Gastrocnemius medialis (tissue), 4 donors: ENCODE measurements around the gene CUX1. TPM values are rescaled to one million over a fixed set of nuclear protein-coding genes. Genes with fewer than 3 reads are reported as not detected.

Source experiments
- ATAC-seq, 2 donors: fragments of 150-250 bp; one replicate each; pipeline ENCODE4 v1.9.1; 2016
- DNase-seq, 2 donors: peaks; one replicate each; pipeline ENCODE4 v3.0.0-alpha.2; 2019
- H3K27ac ChIP-seq, 4 donors: fragments of 200-600 bp; sonication (generic); 1 replicate in 1 of 4; 2 replicates in 3 of 4; pipeline ENCODE4 v1.5.1; 2016 to 2018; ENCODE audit warnings: mild to moderate bottlenecking in 2 of 4, moderate library complexity in 1 of 4
- H3K27me3 ChIP-seq, 3 donors: fragments of 200-600 bp; sonication (generic) in 2 of 3; 1 replicate in 1 of 3; 2 replicates in 2 of 3; pipeline versions ENCODE4 v1.5.1 to v1.6.0; 2016 to 2019; ENCODE audit warnings: mild to moderate bottlenecking in 1 of 3, moderate library complexity in 1 of 3
- H3K36me3 ChIP-seq, 2 donors: fragments of 200-600 bp; sonication (generic) in 1 of 2; one replicate each; pipeline ENCODE4 v1.5.1; 2017 to 2018
- H3K4me1 ChIP-seq, 2 donors: fragments of 200-600 bp; sonication (generic) in 1 of 2; one replicate each; pipeline ENCODE4 v1.5.1; 2016 to 2017; ENCODE audit warnings: mild to moderate bottlenecking in 2 of 2
- H3K4me3 ChIP-seq, 4 donors: fragments of 200-600 bp; sonication (generic) in 3 of 4; 1 replicate in 1 of 4; 2 replicates in 3 of 4; pipeline ENCODE4 v1.5.1; 2016 to 2019; ENCODE audit warnings: mild to moderate bottlenecking in 2 of 4
- H3K9me3 ChIP-seq, 3 donors: fragments of 200-600 bp; sonication (generic) in 2 of 3; 1 replicate in 1 of 3; 2 replicates in 2 of 3; pipeline ENCODE4 v1.5.1; 2016 to 2019
- POLR2A ChIP-seq, 2 donors: fragments of 450-650 bp; IDR thresholded peaks; one replicate each; pipeline ENCODE4 v1.6.1; 2017; ENCODE audit warnings: antibody characterized with exemption in 2 of 2, mild to moderate bottlenecking in 2 of 2, moderate library complexity in 2 of 2
- in situ Hi-C, 4 donors: fragments of 200-750 bp; cut with MboI; loops; one replicate each; pipeline versions ENCODE4 v1.15.0 to v1.8.0; 2017; ENCODE audit warnings: low sequenced_read_pairs in 4 of 4
- intact Hi-C: fragments of 100-400 bp; cut with DNase I; formaldehyde crosslinking; loops from one replicate; pipeline ENCODE4 v1.15.1; 2023; ENCODE audit warnings: low total_unique reads
- total RNA-seq, 4 donors: library from RNA; depleted of rRNA; stranded (reverse); fragments of >200 nt; gene quantifications; one replicate each; pipeline versions ENCODE4 v1.1.0 to v1.2.3, GENCODE V29; 2016
- TF ChIP-seq, protein P1 (sequence below), 5 experiments: fragments of 450-650 bp in 3 of 5; fragments of 200-600 bp in 2 of 5; sonication (generic) in 2 of 5; IDR thresholded peaks in 4 of 5; conservative IDR thresholded peaks in 1 of 5; 1 replicate in 4 of 5; 2 replicates in 1 of 5; pipeline ENCODE4 v1.5.1; 2016 to 2019; ENCODE audit warnings: antibody characterized with exemption in 5 of 5, mild to moderate bottlenecking in 3 of 5, moderate library complexity in 3 of 5

The CUX1 gene
- total RNA-seq, 4 donors from 2014 or later, result 44.1 to 57.9 (median 54.9) TPM

DNA sequence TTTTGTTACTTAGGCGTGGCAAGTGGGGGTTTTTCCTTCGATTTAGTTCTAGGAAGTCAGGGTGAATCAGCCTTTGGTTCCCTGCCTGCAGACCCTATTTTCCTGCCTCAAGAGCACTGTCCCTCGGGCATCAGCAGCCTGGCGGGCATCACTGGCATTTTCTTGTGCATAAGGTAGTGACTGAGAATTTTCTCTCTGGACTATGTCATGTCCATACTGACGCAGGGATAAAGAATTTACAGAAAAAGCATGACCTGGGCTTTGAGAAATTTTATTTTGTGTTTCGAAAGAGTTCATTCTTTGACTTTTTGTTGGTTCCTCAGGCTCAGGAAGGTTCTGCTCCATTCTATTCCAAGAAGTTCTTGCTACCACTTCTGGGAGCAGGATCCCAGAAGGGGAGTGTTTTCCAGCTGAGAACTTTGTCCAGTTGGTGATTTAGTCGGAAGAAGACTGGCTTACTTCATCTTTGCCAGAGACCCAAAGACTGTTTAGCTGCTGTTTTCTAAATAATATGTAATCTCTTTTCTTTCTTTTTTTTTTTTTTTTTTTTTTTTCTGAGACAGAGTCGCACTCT, 255.3 kb downstream of the CUX1 start:
- peaks cover 0 to 14% of the 10 kb centered on the region in 2 donors for H3K36me3 ChIP-seq
- intact Hi-C loops (loop anchor here (10.0 kb wide), 1 partner anchor 1468 kb away; the partner anchor contains the start of gene PCOLCE), in situ Hi-C loops (no loop called here)
- no peak overlapping the region for H3K27ac ChIP-seq
- no peaks in the 10 kb centered on the region for H3K4me1 ChIP-seq
- H3K4me3 ChIP-seq, result no peak overlapping the region
- H3K9me3 ChIP-seq, result no peaks in the 10 kb centered on the region
- no peak for DNase-seq
- no peak for ATAC-seq
- no peaks in the 10 kb centered on the region for H3K27me3 ChIP-seq
- TF ChIP-seq, protein P1, sequence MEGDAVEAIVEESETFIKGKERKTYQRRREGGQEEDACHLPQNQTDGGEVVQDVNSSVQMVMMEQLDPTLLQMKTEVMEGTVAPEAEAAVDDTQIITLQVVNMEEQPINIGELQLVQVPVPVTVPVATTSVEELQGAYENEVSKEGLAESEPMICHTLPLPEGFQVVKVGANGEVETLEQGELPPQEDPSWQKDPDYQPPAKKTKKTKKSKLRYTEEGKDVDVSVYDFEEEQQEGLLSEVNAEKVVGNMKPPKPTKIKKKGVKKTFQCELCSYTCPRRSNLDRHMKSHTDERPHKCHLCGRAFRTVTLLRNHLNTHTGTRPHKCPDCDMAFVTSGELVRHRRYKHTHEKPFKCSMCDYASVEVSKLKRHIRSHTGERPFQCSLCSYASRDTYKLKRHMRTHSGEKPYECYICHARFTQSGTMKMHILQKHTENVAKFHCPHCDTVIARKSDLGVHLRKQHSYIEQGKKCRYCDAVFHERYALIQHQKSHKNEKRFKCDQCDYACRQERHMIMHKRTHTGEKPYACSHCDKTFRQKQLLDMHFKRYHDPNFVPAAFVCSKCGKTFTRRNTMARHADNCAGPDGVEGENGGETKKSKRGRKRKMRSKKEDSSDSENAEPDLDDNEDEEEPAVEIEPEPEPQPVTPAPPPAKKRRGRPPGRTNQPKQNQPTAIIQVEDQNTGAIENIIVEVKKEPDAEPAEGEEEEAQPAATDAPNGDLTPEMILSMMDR (IDR thresholded peaks at IDR 0.05 in 4 of 5, conservative IDR thresholded peaks at IDR 0.05 in 1 of 5), result no peak
- no peak for TF ChIP-seq POLR2A (IDR thresholded peaks at IDR 0.05)

DNA sequence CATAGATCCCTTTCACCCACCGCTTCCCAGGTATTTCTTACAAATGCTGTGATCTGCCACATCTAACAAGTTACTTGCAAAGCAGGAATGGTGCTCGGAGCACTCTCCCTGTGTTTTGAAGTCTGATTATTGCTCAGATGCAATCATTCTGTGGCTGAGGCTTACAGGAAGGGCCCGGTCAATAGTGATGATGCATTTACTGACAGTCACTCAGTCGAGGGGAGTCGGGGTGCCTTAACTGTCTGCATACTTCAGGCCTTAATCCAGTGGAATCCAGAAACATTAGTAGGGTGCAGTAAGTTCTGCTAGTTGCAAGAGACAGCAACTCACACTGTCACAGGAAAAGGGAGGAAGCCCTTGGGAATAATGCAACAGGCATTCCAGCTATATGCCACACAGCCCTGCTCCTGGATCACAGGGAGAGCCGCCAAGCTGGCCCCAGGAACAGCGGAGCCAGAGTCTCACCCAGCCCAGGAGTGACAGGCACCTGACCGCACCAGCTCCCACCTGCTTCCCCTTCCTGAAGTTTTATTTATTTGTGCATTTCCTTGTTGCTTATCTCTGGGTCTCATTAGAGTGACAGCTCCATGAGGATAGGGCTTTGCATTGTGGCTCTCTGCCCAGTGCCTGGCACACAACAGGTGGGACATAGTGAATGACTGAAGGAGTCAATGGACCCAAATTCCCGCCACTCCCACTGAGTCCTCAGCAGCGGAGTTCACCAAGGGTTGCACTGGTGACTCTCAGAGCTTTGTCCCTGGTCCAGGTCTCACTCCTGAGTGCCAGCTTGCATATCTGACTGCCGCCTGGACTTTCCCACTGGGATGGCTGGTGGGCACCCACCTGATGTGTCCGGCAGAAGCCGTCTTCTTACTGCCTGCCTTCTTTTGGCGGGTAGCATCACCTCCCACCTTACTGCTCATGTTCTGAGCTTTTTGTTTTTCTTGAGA, 256.8 kb downstream of the CUX1 start:
- DNase-seq (no peak), ATAC-seq (no peak)
- TF ChIP-seq, protein P1 (IDR thresholded peaks at IDR 0.05 in 4 of 5, conservative IDR thresholded peaks at IDR 0.05 in 1 of 5), result no peak
- TF ChIP-seq POLR2A (IDR thresholded peaks at IDR 0.05), result no peak
- no peak overlapping the region for H3K4me3 ChIP-seq
- H3K27ac ChIP-seq, result no peak overlapping the region
- intact Hi-C loops, result loop anchor here (10.0 kb wide), 1 partner anchor 1469 kb away; the partner anchor contains the start of gene PCOLCE
- H3K36me3 ChIP-seq, result peaks cover 0 to 14% of the 10 kb centered on the region in 2 donors
- H3K4me1 ChIP-seq, result peaks cover 0 to 5% of the 10 kb centered on the region in 2 donors
- in situ Hi-C loops, result no loop called here
- no peaks in the 10 kb centered on the region for H3K9me3 ChIP-seq
- H3K27me3 ChIP-seq, result no peaks in the 10 kb centered on the region

DNA sequence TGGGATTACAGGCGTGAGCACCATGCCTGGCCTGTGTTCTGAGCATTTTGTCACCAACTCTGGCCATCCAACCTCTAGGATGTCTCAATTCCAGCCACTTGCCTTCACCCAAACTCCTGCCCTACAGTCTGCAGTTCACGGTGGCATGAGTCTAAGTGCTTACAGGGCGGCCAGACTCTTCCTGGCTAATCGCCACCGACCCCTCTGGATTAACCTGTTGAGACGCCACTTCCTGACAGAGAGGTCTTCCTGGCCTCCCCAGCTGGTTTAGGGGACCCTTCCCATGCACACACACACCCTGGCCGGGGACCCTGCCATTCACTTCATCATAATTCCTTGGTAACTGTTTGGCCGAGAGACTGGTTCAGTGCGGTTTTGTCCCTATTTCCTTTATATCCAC, 257.7 kb downstream of the CUX1 start:
- no peak for DNase-seq
- no peak overlapping the region for H3K4me3 ChIP-seq
- in situ Hi-C loops (no loop called here), intact Hi-C loops (loop anchor here (10.0 kb wide), 1 partner anchor 1470 kb away; the partner anchor contains the start of gene PCOLCE)
- peaks cover 0 to 10% of the 10 kb centered on the region in 2 donors for H3K4me1 ChIP-seq
- H3K9me3 ChIP-seq, result no peaks in the 10 kb centered on the region
- no peak for ATAC-seq
- TF ChIP-seq, protein P1 (IDR thresholded peaks at IDR 0.05 in 4 of 5, conservative IDR thresholded peaks at IDR 0.05 in 1 of 5), result no peak
- no peak for TF ChIP-seq POLR2A (IDR thresholded peaks at IDR 0.05)
- H3K36me3 ChIP-seq, result peaks cover 0 to 14% of the 10 kb centered on the region in 2 donors
- H3K27ac ChIP-seq, result no peak overlapping the region
- H3K27me3 ChIP-seq, result no peaks in the 10 kb centered on the region

DNA sequence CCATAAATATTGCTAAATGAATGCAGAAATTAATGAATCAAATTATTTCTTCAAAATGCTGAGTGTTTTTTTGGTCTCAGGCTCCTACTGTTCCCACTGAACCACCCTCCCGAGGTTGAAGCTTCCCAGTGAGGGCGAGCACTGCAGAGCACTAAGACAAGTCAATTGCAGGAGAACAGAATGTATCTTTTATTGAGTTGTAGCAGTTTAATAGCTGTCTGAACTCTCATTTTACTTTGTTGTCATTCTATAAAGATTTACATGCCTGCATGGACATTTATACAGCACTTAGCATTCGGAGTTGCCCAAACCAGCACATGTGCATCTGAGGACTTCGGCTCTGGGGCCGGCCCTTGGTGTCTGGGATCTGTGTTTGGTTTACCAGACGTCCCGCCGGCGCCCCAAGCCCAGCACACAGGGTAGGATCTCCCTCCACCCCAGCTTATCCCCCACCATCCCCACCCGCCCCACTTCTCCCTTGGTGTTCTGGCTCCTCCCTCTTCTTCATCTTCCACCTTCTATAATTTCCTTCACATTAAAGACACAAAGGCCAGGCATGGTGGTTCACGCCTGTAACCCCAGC, 258.2 kb downstream of the CUX1 start:
- no peak for DNase-seq
- intact Hi-C loops, result loop anchor here (10.0 kb wide), 1 partner anchor 1471 kb away; the partner anchor contains the start of gene PCOLCE

More for the DNA sequence above, 258.2 kb downstream of the CUX1 start:
- H3K9me3 ChIP-seq, result no peaks in the 10 kb centered on the region
- no peak overlapping the region for H3K4me3 ChIP-seq
- in situ Hi-C loops, result no loop called here
- TF ChIP-seq POLR2A (IDR thresholded peaks at IDR 0.05), result no peak
- TF ChIP-seq, protein P1 (IDR thresholded peaks at IDR 0.05 in 4 of 5, conservative IDR thresholded peaks at IDR 0.05 in 1 of 5), result no peak
- peaks cover 0 to 14% of the 10 kb centered on the region in 2 donors for H3K36me3 ChIP-seq
- ATAC-seq, result no peak
- no peak overlapping the region for H3K27ac ChIP-seq
- H3K27me3 ChIP-seq, result no peaks in the 10 kb centered on the region
- peaks cover 0 to 10% of the 10 kb centered on the region in 2 donors for H3K4me1 ChIP-seq
